NCI-H748 (cell line): ENCODE results near the gene NELFB.

Source experiments
- DNase-seq: peaks from one replicate; lab custom pipeline; 2025; ENCODE audit not compliant: unreplicated experiment; lab: John Stamatoyannopoulos, UW

The NELFB gene

DNA sequence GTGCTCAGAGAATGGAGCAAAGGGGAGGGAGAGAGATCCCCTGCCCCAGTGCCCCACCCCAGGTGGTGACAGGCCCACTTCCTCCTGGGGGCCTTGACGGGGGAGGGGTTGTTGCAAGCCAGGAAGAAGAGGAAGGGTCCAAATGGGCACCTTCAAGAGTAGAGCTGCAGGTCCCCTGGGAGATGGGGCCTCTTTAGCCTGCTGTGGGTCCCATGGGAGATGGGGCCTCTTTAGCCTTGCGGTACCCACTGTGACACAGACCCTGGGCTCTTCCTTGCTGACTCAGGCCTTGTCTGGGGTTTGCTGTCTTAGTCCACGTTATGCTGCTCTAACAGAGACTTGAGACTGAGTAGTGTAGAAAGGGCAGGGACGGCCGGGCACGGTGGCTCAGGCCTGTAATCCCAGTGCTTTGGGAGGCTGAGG, 12.8 kb downstream of the NELFB start:
- no peak for DNase-seq

DNA sequence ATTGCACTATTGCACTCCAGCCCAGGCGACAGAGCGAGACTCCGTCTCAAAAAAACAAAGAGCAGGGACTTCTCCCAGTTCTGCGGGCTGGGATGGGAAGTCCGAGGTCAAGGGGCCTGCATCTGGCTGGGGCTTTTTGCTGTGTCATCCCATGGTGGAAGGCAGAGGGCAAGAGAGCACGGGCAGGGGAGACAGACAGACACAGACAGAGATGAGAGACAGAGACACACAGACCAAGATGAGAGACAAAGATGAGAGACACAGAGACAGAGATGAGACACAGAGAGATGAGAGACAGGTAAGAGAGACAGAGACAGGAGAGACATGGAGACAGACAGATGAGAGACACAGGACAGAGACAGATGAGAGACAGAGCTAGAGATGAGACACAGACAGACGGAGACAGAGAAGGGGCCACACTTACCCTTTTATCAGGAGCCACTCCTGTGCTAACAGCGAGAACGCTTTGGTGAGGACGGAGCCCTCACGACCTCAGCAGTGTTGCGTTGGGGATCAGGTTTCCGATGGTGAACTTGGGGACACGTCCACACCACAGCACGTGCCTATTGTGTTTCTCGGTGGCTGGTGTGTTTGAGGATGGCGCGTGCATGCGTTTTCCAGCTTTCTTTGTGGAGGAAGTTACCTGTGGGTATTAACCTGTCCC, 13.5 kb downstream of the NELFB start:
- no peak for DNase-seq

DNA sequence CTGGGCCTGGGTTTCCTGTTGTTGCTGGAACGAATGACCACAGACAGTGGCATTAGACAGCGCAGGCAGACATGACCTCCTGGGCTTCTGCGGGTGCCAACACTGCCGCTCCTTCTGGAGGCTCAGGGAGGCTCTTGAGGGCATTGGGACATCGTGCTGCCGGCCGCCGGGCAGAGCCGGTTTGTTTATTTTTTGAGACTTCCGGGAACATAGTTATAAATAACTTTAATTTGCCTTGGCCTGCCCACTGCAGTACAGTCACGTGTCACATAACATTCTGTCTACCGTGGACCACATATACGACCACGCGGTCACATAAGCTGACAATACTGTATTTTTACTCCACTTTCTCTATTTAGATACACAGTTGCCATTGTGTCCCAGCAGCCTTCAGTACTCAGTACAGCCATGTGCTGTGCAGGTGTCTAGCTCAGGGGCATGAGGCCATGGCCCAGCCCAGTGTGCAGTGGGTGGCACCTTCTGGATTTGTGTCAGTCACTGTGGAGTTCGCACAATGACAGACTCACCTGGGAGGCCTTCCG, 14.2 kb downstream of the NELFB start:
- no peak for DNase-seq

DNA sequence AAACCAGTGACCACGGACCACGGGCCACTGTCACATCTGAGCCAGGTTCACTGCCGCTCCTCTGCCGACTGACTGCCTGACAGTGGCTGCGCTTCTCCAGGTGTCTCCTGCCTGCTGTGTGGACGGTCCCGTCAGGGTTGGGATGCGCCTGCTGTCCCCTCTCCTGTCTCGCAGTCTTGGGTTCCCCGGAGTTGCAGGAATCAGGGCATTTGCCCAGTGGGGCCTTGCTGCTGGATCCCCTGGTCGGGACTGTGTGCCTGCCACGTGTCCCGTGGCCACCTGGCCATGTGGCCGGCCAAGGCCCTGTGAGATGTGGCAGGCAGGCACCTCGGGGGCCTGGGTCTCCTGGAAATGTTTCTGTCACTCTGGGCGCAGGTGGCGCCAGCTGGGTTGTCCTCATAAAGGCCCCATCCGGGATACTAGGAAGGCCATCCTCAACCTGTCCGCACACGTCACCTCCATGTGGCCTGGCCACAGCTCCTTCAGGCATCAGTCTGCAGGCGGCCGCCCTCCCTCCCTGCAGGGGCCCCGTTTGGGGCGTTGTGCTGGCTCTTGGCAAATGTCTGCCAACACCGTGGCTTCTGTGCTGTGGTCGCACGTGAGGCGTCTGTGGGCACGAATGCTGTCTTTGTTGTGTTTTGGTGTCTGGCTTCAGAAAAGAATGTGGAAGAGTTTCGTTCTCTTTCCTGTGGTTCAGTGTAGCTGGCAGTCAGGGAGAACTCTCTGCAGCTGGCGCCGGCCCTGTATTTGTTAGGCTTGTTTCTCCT, 16.0 kb downstream of the NELFB start:
- no peak for DNase-seq

DNA sequence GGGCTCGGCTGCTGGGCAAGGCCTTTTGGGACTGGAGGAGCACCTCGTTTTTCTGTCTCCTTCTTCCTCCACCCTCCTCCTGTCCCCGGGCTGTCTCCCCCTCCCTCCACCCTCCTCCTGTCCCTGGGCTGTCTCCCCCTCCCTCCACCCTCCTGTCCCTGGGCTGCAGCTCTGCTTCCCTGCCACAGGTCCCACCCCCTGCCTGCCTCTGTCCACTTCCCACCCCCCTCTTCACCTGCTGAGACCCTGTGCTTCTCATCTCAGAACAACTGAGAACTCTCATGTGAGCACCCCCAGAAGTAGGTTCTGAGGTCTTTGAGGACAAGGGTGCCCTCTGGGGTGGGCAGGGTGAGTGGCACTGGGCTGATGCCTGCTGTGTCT, 16.6 kb downstream of the NELFB start:
- no peak for DNase-seq

DNA sequence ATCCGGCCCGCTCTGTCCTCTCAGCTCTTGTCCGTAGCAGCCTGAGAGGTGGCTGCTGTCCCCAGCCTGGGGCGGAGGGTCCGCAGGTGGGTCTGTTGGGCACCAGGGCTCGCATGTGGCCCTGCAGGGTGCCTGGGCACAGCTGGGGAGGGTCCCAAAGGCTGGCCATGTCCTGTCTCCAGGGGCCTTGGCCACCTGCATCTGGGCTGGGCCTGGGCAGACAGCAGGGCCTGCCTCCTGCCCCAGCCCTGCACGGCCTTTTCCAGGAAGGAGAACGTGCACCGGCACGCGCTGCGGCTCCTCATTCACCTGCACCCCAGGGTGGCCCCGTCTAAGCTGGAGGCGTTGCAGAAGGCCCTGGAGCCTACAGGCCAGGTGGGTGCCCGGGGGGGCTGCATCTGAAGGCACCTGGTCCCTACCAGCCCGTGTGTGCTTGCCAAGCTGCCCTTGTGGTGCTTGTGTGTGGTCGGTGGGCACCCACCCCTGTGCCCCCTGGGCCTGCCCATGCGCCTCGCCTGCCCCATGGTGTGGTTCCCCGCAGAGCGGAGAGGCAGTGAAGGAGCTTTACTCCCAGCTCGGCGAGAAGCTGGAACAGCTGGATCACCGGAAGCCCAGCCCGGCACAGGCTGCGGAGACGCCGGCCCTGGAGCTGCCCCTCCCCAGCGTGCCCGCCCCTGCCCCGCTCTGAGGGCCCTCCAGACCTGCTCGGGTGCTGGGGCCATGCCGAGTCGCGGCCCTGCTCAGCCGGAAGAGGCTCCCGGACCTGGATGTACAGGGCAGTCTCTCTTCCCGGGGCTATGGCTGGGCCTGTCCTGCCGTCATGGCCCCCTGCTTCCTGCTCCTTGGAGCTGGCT, 17.3 kb downstream of the NELFB start:
- DNase-seq = no peak

DNA sequence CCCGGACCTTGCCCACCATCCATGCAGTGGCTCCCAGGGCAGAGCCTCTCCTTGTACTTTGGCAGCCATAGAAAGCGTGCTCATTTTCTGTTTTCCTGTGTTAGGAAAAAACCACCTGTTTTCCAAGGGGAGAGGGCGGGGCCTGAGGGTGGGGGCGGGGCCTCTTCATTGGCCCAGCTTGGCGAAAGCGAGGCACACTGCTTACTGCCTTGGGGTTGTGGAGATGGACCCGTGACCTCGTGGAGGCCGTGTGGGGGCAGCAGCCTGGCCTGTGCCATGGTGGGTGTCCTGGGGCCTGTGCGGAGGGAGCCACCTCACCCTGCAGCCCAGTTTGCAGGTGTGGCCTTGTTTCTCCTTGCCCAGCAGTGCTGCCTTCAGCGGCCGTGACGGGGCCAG, 18.0 kb downstream of the NELFB start:
- no peak for DNase-seq

DNA sequence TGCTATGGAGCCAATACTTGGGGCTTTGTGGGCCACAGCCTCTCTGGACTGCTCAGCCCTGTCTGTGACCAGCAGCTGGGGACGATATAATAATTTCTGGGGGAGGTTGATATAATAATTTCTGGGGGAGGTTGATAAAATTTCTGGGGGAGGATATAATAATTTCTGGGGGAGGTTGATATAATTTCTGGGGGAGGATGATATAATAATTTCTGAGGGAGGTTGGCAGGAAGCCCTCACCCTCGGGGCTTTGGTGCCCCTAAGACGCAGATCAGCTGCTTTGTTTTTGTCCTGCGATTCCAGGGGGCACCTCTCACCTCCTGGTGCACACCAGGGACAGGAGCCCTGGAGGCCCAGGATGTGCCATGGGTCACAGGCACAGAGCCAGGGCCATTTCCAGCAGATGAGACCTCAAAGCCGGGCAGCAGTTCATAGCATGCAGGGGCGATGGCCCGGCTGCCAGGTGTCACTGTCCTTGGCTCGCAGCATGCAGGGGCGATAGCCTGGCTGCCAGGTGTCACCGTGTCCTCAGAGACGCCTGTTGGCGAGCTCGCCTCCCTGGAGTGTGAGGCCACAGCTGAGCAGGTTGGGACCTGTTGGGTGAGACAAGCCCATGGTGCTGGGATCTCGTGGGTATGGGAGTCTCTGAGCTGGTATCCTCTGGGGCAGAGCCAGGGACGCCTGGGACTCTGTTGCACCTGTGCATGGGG, 18.6 kb downstream of the NELFB start:
- DNase-seq = no peak

DNA sequence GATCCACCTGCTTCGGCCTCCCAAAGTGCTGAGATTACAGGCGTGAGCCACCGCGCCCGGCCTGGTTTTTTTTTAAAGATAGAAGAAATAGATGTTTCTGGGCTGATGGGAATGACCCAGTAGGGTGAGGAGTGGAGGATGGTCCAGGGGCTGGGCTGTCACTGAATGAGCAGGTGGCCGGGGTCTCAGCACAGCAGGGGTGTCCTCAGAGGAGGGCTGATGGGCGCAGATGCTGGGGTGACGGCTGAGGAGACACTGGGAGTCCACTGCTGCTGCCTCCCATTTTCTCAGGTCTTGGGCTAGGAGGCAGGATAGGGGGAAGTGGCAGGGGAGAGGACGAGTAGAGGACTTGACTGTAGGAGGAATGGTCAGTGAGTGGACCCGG, 20.1 kb downstream of the NELFB start:
- DNase-seq = no peak

DNA sequence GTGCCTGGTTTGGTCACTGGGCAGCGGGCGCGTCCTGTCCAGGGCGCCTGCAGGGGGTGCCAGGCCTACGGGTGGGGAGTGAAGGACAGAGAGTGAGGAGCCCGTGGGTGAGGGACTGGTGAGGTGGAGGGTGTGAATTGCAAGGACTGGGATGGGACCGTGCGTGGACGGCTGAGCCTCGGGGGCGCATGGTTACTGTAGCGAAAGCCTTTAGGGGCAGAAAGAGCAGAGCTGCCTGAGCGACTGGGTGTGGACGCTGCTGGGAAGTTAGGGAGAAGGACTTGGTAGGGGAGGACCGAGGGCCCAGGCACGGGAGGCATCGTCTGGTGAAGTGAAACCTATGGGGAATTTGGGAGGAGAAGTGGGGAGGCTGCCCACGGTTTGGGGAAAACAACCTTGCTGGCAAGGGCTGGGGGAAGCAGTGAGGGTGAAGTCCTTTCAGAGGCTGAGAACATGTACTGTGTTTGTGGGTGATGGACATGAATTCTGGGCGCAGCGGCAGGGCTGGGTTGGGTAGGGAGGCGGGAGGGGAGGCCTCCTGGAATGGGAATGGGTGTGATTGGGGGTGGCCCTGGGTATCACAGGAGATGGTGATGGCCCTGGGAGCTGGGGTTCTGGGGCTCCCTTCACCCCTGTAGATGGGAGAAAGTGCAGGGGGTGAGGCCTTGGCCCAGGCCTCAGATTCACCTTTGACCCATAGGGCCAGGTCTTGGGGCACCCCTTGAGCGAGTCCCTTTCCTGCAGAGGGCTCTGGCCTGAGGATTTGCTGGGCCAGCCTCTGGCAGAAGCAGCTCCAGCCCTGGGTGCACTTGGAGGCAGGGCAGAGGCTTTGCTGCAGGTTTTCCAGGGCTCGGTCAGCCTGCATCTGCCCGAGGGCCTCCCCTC, 20.7 kb downstream of the NELFB start:
- no peak for DNase-seq

DNA sequence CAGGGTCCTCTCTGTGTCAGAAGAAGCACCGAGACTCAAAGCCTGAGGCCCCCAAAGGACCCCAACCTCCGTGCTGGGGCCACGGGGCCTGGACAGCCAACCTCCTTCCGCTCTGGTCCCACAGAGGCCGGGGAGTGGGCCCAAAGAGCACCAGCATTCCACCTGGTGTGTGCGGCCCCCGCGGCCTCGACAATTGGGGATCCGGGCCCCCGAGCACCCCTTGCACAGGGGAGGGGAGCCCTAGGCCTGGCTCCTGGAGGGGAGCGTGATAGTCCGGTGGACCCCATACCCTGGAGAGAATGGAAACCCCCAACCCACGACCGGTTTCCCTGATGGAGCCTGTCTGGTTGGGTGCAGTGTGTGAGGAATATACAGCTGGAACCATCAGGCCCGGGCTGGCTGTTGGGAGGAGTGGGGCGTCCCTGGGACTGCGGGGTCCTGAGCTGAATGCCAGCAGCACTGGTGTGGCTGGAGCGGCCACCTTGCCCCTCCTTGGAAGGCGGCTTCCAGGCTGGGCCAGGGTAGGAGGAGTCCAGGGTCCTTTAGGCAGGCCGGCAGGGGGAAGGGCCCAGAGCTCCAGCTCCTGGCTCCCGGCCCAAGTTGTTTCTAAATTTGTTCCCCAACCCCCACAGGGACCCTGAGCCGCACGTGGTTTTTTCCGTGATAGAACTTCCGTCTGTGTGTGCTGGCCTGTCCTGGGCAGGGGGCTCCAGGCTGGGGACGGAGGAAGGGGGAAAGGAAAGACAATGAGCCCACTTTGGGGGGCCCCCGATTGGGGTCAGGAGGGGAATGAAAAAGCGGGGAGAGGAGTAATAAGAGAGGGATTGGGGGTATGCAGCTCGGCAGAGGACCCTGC, 21.6 kb downstream of the NELFB start:
- no peak for DNase-seq

DNA sequence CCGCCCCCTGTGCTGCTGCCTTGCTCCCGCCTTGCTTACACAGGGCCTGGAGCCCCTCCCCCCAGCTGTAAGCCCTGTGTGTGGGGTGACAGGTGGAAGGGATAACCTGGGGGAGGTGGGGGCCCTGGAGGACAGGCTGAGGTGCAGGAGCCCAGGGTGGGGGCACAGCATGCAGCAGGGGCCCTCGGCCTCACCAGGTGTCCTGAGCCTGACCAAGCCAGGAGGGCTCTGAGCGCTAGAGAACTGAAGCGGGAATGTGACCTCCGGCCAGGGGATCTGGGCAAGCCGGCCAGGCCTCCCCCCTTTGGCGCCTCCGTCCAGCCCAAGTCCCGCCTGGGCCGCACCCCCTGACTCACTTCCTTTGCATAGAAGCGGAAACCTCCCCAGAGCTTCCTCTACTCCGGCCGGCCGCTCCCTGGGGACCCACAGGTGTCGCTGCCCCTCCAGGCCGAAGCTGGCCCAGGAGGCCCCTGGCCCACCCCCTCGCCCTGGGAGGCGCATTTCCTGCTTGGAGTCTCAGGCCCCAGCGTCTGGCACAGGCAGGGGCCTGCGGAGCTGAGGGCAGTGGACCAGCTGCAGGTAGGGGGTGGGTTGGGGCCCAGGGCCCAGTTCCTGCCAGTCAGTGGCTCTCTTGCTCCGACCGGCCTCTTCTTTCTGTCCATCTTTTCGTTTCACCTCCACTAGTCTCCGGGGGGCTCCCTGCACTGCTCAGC, 22.4 kb downstream of the NELFB start, which contains the start of gene TOR4A:
Gene TOR4A, plus strand, starts transcription at position 398 of the 713 bp plus-strand sequence. CDS start 964 bp downstream, outside the sequence.
- no peak for DNase-seq

DNA sequence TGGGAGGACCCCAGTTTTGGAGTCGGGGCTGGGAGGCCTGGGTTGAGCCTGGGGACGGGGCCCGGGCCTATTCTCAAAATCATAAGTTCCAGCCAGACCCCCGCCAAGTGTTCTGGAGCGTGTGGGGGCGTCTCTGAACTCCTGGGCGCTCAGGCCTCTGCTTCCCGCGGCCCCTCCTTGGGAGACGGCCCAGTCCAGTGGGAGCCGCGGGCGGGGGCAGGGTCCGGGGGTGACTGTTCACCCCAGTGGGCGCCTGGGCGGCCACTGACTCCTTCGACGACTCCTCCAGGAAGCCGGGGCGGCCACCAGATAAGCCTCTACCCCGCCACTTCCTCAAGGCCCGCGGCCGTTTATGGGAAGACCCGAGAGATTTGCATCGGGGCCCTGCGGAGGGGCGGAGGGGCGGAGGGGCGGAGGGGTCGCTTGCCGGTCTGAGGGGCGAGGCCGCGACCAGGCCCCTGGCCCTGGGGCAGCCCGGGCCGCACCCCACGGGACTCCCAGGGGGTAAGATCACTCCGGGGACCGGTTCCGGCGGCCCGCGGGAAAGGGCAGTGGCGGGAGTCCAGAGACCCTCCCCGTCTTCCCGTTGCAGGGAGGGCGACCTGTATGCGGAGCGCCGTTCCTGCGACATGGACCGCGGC, 23.1 kb downstream of the NELFB start:
- DNase-seq = no peak

DNA sequence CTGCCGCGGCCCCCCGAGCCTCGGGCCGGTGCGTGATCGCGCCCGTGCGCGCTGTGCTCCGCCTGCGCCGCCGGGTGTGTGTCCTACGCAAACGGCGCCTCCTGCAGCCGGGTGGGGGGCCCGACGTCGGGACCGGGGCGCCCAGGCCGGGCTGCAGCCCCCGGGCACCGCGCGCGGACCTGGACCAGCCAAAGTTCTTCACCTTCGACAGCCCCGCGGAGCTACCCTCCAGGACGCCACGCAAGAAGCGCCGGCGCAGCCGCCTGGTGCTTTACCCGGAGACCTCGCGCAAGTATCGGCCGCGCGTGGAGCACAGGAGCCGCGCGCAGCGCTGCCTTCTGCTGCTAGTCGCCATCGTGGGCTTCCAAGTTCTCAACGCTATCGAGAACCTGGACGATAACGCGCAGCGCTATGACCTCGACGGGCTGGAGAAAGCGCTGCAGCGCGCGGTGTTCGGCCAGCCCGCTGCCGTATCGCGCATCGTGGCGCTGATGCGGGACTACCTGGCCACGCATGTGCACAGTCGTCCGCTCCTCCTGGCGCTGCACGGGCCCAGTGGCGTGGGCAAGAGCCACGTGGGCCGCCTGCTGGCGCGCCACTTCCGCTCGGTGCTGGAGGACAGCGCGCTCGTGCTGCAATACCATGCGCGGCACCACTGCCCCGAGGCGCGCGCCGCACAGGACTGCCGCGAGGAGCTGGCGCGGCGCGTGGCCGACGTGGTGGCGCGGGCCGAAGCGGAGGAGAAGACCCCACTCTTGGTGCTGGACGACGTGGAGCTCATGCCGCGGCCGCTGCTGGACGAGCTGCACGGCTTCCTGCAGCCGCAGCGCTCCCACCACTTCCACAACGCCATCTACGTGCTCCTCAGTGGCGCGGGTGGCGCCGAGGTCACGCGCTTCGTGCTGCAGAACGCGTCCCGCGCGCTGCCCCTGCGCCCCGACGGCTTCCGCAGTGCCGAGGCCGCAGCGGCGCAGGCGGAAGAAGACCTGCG, 23.9 kb downstream of the NELFB start:
- DNase-seq = no peak

DNA sequence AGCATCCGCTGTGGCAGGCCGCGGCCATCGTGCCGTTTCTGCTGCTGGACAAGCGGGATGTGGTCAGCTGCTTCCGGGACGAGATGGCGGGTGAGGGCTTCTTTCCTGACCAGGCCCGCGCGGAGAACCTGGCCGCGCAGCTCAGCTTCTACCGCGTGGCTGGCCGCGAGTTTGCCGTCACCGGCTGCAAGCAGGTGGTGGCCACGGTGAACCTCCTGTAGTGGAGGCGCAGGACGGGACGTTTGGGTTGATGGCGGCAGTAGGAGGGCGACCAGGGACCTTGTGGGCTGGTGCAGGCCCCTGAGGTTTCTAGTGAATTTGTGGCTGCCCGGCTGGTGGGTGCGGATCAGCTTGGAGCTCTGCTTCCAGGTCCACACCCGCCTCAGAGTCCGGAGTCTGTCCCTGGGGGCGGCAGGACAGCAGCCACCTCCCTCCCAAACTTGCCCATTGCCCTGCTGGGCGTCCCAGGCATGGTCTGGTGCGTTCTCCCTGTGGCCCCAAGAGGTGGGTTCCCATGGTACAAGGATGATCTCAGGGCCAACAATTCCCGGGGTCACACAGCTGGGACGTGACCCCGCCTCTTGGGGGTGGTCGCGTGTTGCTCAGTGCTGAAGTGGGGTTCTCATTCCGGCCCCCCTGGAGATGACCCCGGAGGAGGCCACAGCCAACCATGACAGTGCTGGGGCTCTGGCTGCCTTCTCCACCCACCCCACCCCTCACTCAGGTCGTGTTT, 24.8 kb downstream of the NELFB start:
- no peak for DNase-seq
